AG10803 (cell line): ENCODE results near the gene LARP1B.
"Not testable (repeated sequence)": the region's sequence is repeated elsewhere in the genome, so short reads cannot be mapped to it uniquely, and the experiment has no call there.

Experiments
- DNase-seq: peaks from one replicate; pipeline ENCODE4 v3.0.0; 2010; ENCODE audit warnings: low read depth
- H3K4me3 ChIP-seq: 2 replicates; pipeline ENCODE4 v1.5.1; 2011; ENCODE audit warnings: mild to moderate bottlenecking, low read length, control low read depth
- TF ChIP-seq, protein P1 (sequence below): conservative IDR thresholded peaks from 2 replicates; pipeline ENCODE4 v1.5.1; 2011; ENCODE audit warnings: mild to moderate bottlenecking, low read length, control low read depth, inconsistent platforms

Gene LARP1B

DNA sequence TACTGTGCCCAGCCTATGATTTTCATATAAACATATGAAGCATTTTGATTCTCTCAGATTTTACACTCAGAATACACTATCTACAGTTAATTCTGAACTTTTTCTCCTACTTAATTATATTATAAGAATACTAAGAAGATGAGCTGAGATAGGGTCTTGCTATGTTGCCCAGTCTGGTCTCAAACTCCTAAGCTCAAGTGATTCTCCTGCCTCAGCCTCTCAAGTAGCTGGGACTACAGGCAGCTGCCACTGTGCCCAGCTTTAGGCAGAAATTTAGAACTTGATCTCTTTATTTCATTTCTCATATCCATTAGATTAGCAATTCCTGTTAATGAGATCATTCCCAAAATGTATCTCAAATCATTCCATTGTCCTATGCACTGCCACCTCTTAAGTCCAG lies 4.7 kb upstream of the LARP1B start:
- no peak overlapping the region for H3K4me3 ChIP-seq
- no peak for DNase-seq
- TF ChIP-seq, protein P1, sequence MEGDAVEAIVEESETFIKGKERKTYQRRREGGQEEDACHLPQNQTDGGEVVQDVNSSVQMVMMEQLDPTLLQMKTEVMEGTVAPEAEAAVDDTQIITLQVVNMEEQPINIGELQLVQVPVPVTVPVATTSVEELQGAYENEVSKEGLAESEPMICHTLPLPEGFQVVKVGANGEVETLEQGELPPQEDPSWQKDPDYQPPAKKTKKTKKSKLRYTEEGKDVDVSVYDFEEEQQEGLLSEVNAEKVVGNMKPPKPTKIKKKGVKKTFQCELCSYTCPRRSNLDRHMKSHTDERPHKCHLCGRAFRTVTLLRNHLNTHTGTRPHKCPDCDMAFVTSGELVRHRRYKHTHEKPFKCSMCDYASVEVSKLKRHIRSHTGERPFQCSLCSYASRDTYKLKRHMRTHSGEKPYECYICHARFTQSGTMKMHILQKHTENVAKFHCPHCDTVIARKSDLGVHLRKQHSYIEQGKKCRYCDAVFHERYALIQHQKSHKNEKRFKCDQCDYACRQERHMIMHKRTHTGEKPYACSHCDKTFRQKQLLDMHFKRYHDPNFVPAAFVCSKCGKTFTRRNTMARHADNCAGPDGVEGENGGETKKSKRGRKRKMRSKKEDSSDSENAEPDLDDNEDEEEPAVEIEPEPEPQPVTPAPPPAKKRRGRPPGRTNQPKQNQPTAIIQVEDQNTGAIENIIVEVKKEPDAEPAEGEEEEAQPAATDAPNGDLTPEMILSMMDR, result no peak

DNA sequence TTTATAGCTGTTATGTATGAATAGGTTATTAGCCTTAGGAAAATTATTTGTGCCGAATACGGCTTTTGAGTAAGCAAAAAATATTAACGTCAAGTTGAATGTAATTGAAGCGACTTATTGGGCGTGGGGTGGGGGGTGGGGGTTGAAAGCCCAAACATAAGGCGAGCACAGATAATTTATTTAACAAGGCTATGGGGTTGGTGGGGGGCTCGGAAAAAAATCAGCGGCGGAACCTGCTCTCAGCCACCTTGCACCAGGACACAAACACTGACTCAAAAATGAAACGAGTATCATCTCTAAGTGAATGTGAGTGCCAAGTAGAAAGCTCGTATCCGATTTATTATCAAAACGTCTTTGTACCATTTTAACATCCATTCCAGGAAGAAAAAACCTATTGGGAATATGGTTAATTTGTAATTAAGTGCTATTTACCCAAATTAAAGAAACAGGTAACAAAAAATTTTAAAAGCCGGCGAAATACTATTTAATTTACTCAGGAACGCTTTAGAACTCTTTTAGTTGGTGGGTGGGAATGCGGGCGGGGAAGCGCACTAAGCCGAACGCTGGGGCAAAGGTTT lies 902 bp upstream of the LARP1B start:
- DNase-seq, result peak; percentile 7
- peak overlapping the region; percentile 83 for H3K4me3 ChIP-seq
- TF ChIP-seq, protein P1, result no peak

DNA sequence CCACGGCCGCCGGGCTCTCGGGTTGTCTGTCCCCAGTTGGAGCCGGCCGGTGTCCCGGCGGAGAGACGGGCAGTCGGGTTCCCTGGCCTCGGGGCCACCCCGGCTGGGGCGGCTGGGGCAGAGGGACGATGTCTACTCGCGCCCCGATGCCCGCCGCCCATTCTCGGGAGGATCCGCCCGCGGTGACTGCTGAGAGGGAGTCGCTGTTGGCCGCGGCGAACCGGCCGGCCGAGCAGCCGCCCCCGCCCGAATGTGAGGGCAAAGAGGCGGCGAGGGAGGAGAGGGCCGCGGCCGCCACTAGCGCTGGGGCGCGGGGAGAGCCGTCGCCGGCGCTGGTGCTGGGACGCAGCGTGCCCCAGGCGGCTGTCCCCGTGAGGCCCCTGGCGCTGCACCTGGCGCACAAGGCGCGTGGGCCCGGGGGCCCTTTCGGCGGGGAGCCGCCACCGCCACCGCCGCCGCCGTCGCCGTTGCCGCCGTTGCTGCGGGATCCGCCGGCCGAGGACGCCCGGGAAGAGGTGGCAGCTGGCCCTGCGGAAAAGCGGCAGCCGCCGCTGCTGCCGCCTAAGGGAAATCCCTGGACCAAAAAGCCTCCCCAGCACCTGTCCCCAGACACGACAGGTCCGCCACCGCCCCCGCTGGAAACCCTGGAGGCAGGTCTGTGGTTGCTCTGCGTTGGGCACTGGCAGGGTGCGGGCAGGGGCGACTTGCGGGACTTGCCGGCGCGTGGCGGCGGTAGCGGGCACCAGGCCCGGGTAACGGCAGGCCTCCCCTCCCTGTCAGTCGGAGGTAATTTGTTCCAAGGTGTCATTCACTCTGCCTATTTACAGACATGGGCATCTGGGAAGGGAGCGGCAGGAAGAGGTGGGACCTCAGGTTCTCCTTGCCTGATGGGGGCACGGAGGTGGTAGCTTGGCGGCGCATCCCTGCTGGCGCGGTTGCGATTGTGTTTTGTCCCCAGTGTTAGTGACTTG lies 739 bp downstream of the LARP1B start:
- peak; percentile 25 for DNase-seq
- H3K4me3 ChIP-seq, result peak overlapping the region; percentile 83
- TF ChIP-seq, protein P1, result peak; percentile 12; the same call in 1 of the 2 replicates

DNA sequence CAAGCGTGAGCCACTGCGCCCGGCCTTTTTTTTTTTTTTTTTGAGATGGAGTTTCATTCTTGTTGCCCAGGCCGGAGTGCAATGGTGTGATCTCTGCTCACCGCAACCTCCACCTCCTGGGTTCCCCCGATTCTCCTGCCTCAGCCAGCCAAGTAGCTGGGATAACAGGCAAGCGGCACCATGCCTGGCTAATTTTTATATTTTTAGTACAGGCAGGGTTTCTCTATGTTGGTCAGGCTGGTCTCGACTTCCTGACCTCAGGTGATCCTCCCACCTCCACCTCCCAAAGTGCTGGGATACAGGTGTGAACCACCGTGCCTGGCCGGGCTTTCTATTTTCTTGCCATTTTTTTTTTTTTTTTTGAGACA lies 5.3 kb downstream of the LARP1B start:
- DNase-seq, H3K4me3 ChIP-seq: not testable (repeated sequence)

DNA sequence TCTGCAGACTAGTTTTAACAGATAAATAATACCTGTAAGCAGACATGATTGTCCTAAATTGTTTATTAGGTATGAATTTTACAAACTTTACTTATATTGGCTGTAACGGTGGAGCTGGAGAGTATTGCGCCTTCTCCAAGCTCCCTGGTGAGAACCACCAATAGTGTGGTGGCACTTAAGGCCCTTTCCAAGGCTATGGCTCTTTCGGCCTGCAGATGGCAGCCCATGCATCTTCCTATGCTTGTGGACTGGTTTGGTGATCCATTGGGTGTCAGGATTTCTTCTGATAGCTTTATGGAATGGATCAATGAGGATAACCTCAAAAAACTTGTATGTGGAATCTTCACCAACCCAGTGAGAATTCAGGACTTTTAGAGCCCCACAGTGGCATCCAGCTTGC lies 7.8 kb downstream of the LARP1B start:
- TF ChIP-seq, protein P1, result peak; percentile 32

DNA sequence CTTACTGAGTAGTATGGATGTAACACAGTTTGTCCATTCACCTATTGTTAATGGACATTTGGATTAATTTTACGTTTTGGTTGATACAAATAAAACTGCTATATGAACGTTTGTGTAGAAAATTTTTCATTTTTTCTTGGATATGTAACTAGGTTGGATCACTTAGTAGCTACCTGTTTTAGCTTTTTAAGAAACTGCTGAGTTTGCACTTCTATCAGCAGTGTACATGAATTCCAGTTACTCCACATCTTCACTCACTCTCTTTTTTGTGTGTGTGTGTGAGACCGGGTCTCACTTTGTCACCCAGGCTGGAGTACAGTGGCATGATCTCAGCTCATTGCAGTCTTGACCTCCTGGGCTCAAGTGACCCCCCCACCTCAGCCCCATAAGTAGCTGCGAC lies 15.4 kb downstream of the LARP1B start:
- no peak overlapping the region for H3K4me3 ChIP-seq
- no peak for DNase-seq
- TF ChIP-seq, protein P1, result no peak

More for the DNA sequence above, 7.8 kb downstream of the LARP1B start:
- peak; percentile 15 for DNase-seq
- H3K4me3 ChIP-seq, result no peak overlapping the region

DNA sequence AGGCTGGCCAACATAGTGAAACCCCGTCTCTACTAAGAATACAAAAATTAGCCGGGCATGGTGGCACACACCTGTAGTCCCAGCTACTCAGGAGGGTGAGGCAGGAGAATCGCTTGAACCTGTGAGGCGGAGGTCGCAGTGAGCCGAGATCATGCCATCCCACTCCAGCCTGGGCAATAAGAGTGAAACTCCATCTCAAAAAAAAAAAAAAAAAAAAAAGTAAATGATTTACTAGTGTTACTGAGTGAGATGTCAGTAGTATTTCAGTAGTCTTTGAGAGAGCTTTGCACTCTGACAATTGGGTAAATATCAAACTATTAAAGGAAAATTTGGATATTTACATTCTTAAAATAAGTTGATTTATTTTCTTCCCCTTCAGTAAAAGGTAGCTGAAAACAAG lies 34.2 kb downstream of the LARP1B start:
- not testable (repeated sequence) for H3K4me3 ChIP-seq, DNase-seq

DNA sequence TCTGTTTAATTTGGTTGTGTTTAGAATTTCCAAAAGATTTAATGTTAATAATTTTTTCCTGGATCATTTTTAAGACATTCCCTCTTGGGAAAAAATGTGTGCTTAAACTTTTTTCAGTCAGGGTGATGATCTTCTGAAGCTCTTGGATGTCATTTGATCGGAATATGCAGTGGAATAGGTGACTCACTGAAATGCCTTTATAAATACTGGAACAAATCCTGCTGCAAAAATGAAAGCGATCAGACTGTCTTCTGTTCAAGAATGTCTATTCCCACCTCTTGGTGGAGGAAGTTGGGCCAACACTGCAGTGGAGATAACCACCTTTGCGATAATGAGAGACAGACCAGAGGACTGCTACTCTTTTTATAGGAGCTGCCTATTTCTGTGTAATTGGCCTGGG lies 46.7 kb downstream of the LARP1B start:
- DNase-seq, result peak; percentile 22
- H3K4me3 ChIP-seq, result no peak overlapping the region
- TF ChIP-seq, protein P1, result no peak
